ENCODE data around the gene DARS1. TPM values are rescaled to one million over a fixed set of nuclear protein-coding genes. Genes with fewer than 3 reads are reported as not detected.

DARS1 gene
- total RNA-seq, 1 donor from 2014 or later = 132 TPM

GRCh38 chr2:135876066-135876711 lies 109.2 kb downstream of the DARS1 start, which contains the start of gene MCM6:
Gene MCM6 (minus strand): TSS chr2:135876443. CDS start chr2:135876365, 78 bp downstream.
- peaks cover 45% of the 10 kb centered on the region for H3K4me1 Mint-ChIP-seq (ENCODE audit: low read depth)
- DNase-seq (ENCODE audit: low spot score) = peak; percentile 99
- peak within 1 kb of the TSS; percentile 98 for H3K4me3 Mint-ChIP-seq
- H3K9me3 Mint-ChIP-seq = no peaks in the 10 kb centered on the region
- H3K36me3 Mint-ChIP-seq (ENCODE audit: low read depth) = peaks cover 29% of the 10 kb centered on the region
- peak within 1 kb of the TSS; percentile 99 for H3K27ac Mint-ChIP-seq
- intact Hi-C loops (cut with micrococcal nuclease) = loop anchor here (1.0 to 5.0 kb wide), 12 partner anchors 36 to 1759 kb away; partner anchors contain the start of genes CCNT2, DARS1, RAB3GAP1 and UBXN4
- H3K27me3 Mint-ChIP-seq (ENCODE audit: insufficient read depth) = peaks cover 2% of the 10 kb centered on the region

DNA sequence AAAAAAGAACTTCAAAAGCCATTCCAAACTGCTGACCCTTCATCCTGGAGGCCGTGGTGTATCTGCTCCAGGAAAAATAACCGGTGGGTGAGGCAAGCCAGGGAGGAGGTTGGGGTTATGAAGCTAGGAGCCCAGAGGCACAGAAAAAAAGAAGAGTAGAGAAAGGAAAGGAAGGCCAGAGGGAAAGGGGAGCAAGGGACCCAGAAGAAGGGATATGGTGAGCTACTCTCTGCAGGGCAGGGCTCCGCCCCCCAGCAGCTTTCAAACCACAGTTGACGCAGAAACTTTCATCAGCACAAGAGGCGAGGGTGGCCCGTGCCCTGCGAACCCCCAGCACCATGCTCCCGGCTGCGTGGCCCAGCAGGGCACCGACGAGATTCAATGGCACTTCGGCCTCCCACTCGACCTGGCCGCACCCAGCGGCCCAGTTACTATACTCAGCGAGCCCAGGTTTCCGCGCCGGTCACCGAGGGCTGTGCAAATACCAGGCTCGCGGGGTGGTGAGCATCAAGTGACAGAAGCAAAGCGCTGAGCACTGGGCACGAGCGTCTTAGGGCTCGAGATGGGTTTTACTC lies 109.8 kb downstream of the DARS1 start:
- Mint-ChIP-seq H3K36me3 (ENCODE audit: low read depth) (peaks cover 33% of the 10 kb centered on the region), H3K4me3 (peak overlapping the region; percentile 98), H3K27me3 (ENCODE audit: insufficient read depth) (peaks cover 2% of the 10 kb centered on the region), H3K9me3 (no peaks in the 10 kb centered on the region), H3K27ac (peak overlapping the region; percentile 97), H3K4me1 (ENCODE audit: low read depth) (peaks cover 50% of the 10 kb centered on the region)
- DNase-seq (ENCODE audit: low spot score) = peak; percentile 66
- intact Hi-C loops (cut with micrococcal nuclease) = loop anchor here (1.0 to 5.0 kb wide), 14 partner anchors 37 to 1758 kb away; partner anchors contain the start of genes CCNT2, DARS1, RAB3GAP1 and UBXN4

DNA sequence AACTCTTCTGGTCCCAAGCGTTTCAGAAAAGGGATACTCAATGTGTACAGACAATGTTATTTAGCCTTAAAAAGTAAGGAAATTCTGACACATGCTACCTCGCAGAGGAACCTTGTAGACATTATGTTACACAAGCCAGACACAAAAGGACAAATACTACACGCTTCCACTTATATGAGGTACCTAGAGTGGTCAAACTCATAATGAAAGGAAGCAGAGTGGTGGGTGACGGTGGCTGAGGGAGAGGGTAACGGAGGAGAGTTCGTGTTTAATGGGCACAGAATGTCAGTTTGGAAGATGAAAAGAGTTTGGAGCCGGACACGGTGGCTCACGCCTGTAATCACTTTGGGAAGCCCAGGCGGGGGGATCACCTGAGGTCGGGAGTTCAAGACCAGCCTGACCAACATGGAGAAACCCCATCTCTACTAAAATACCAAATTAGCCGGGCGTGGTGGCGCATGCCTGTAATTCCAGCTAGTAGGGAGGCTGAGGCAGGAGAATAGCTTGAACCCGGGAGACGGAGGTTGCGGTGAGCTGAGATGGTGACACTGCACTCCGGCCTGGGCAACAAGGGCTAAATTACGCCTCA lies 110.6 kb downstream of the DARS1 start:
- peaks cover 39% of the 10 kb centered on the region for H3K36me3 Mint-ChIP-seq (ENCODE audit: low read depth)
- DNase-seq (ENCODE audit: low spot score) = no peak
- peaks cover 54% of the 10 kb centered on the region for H3K4me1 Mint-ChIP-seq (ENCODE audit: low read depth)
- H3K4me3 Mint-ChIP-seq = peak overlapping the region; percentile 98
- H3K27ac Mint-ChIP-seq = peak overlapping the region; percentile 97
- intact Hi-C loops (cut with micrococcal nuclease) = loop anchor here (1.0 to 5.0 kb wide), 4 partner anchors 37 to 1758 kb away; no protein-coding TSS in a partner anchor
- peaks cover 2% of the 10 kb centered on the region for H3K27me3 Mint-ChIP-seq (ENCODE audit: insufficient read depth)
- no peaks in the 10 kb centered on the region for H3K9me3 Mint-ChIP-seq

DNA sequence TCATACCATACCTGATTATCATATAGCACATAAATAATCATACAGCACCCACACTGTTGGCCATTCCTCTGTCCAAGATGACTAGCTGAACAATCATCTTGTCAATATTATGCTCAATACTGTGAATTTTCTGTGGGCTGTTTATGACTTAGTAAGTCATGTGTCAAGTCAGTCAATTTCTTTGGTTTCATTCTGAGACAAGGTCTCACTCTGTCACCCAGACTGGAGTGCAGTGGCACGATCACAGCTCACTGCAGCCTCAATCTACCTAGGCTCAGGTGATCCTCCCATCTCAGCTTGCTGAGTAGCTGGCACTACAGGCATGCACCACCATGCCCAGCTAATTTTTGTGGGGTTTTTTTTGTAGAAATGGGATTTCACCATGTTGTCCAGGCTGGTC lies 114.9 kb downstream of the DARS1 start:
- no peaks in the 10 kb centered on the region for H3K9me3 Mint-ChIP-seq
- peaks cover 63% of the 10 kb centered on the region for H3K36me3 Mint-ChIP-seq (ENCODE audit: low read depth)
- no peaks in the 10 kb centered on the region for H3K27me3 Mint-ChIP-seq (ENCODE audit: insufficient read depth)
- no peak for DNase-seq (ENCODE audit: low spot score)
- H3K27ac Mint-ChIP-seq = peak overlapping the region; percentile 35
- H3K4me1 Mint-ChIP-seq (ENCODE audit: low read depth) = peaks cover 75% of the 10 kb centered on the region
- no peak overlapping the region for H3K4me3 Mint-ChIP-seq
- intact Hi-C loops (cut with micrococcal nuclease) = loop anchor here (1.0 kb wide), 1 partner anchor 512 kb away; no protein-coding TSS in a partner anchor

- no peaks in the 10 kb centered on the region for H3K27me3 Mint-ChIP-seq (ENCODE audit: insufficient read depth)
- intact Hi-C loops (cut with micrococcal nuclease) = loop anchor here (5.0 kb wide), 1 partner anchor 91 kb away; no protein-coding TSS in a partner anchor
- H3K27ac Mint-ChIP-seq = no peak overlapping the region
- H3K36me3 Mint-ChIP-seq (ENCODE audit: low read depth) = peaks cover 55% of the 10 kb centered on the region
- DNase-seq (ENCODE audit: low spot score) = no peak
- H3K9me3 Mint-ChIP-seq = no peaks in the 10 kb centered on the region
- peaks cover 44% of the 10 kb centered on the region for H3K4me1 Mint-ChIP-seq (ENCODE audit: low read depth)
- H3K4me3 Mint-ChIP-seq = no peak overlapping the region
Observed at GRCh38 chr2:135863233-135863632, 122.2 kb downstream of the DARS1 start.

- Mint-ChIP-seq H3K4me1 (ENCODE audit: low read depth) (peaks cover 39% of the 10 kb centered on the region), H3K27me3 (ENCODE audit: insufficient read depth) (no peaks in the 10 kb centered on the region), H3K27ac (no peak overlapping the region), H3K9me3 (no peaks in the 10 kb centered on the region), H3K36me3 (ENCODE audit: low read depth) (peaks cover 55% of the 10 kb centered on the region), H3K4me3 (no peak overlapping the region)
- no peak for DNase-seq (ENCODE audit: low spot score)
- intact Hi-C loops (cut with micrococcal nuclease) = loop anchor here (5.0 kb wide), 1 partner anchor 90 kb away; no protein-coding TSS in a partner anchor
Observed at GRCh38 chr2:135862718-135863117, 122.7 kb downstream of the DARS1 start.

Other genes with a start within 250 kb of the DARS1 start
- 115 and 121 TPM in 2 replicates for gene UBXN4, start 243.8 kb downstream of the DARS1 start, total RNA-seq
- gene LCT, start 148.4 kb downstream of the DARS1 start, total RNA-seq = 0.41 and 0.42 TPM in 2 replicates
- gene MCM6, start 109.2 kb downstream of the DARS1 start, total RNA-seq = 176 and 177 TPM in 2 replicates
- 83.3 and 86.3 TPM in 2 replicates for gene CXCR4, start 132.5 kb upstream of the DARS1 start, total RNA-seq

Data from activated T-helper 1 cell treated with anti-CD3 and anti-CD28 coated beads, Interleukin-12 subunit alpha, Interleukin-12 subunit beta, Interleukin-2, Interleukin-4 antibody, amounts not matched to agents 30 ng/mL and 10 ng/mL and 1 ng/mL, durations not matched to agents 14 hours and 24 hours and 36 hours (primary cell).